Spleen (tissue), 11 donors: ENCODE data around the gene SRSF12. TPM values are rescaled to one million over a fixed set of nuclear protein-coding genes. Genes with fewer than 3 reads are reported as not detected.

ENCODE experiments used
- DNase-seq: peaks from one replicate; pipeline ENCODE4 v3.0.0-alpha.2; 2020
- H3K27ac ChIP-seq, 8 donors: fragments of 200-600 bp; sonication (generic) in 7 of 8; 1 replicate in 4 of 8; 2 replicates in 4 of 8; pipeline versions ENCODE4 v1.5.0 to v1.8.0; 2016 to 2021; ENCODE audit warnings: inconsistent platforms in 4 of 8, mild to moderate bottlenecking in 4 of 8, moderate library complexity in 1 of 8
- H3K27me3 ChIP-seq, 7 donors: fragments of 200-600 bp; sonication (generic) in 6 of 7; replicated peaks in 1 of 7; 1 replicate in 4 of 7; 2 replicates in 3 of 7; pipeline versions ENCODE4 v1.5.0 to v1.8.0; 2016 to 2021; ENCODE audit warnings: inconsistent platforms in 3 of 7, mild to moderate bottlenecking in 1 of 7
- H3K36me3 ChIP-seq, 6 donors: fragments of 200-600 bp; sonication (generic) in 5 of 6; 1 replicate in 4 of 6; 2 replicates in 2 of 6; pipeline versions ENCODE4 v1.5.0 to v1.8.0; 2016 to 2021; ENCODE audit warnings: inconsistent platforms in 2 of 6
- H3K4me1 ChIP-seq, 6 donors: fragments of 200-600 bp; sonication (generic) in 5 of 6; 1 replicate in 3 of 6; 2 replicates in 3 of 6; pipeline versions ENCODE4 v1.5.0 to v1.8.0; 2016 to 2021; ENCODE audit warnings: inconsistent platforms in 3 of 6
- H3K4me3 ChIP-seq, 8 donors: fragments of 200-600 bp; sonication (generic) in 7 of 8; 1 replicate in 4 of 8; 2 replicates in 4 of 8; pipeline versions ENCODE4 v1.5.0 to v1.8.0; 2016 to 2021; ENCODE audit warnings: inconsistent platforms in 4 of 8, mild to moderate bottlenecking in 4 of 8, moderate library complexity in 2 of 8
- H3K9me3 ChIP-seq, 8 donors: fragments of 200-600 bp; sonication (generic) in 7 of 8; 1 replicate in 4 of 8; 2 replicates in 4 of 8; pipeline versions ENCODE4 v1.5.0 to v1.8.0; 2016 to 2021; ENCODE audit warnings: inconsistent platforms in 4 of 8
- POLR2A ChIP-seq, 3 donors: fragments of 450-650 bp; IDR thresholded peaks; one replicate each; pipeline ENCODE4 v1.5.1; 2017; ENCODE audit warnings: antibody characterized with exemption in 3 of 3, mild to moderate bottlenecking in 1 of 3
- POLR2AphosphoS5 ChIP-seq, 3 donors: sonication (generic); formaldehyde crosslinking; IDR thresholded peaks; one replicate each; pipeline ENCODE4 v1.5.1; 2017; ENCODE audit warnings: antibody characterized with exemption in 3 of 3
- WGBS, 5 donors: extraction: QIAGEN DNeasy Blood & Tissue Kit in 3 of 5; methylation state at CpG; one replicate each; pipeline versions ENCODE4 v1.1.5 to v1.1.7; 2013 to 2018; 5-methylcytosine and 5-hydroxymethylcytosine counted together
- intact Hi-C: fragments of 100-400 bp; cut with DNase I; formaldehyde crosslinking; loops from one replicate; pipeline ENCODE4 v1.15.0; 2023; ENCODE audit warnings: low total_unique reads
- polyA plus RNA-seq, 3 donors: library from polyadenylated mRNA; stranded (reverse); fragments of 200-250 nt; gene quantifications; one replicate each; pipeline ENCODE4 v1.2.1, GENCODE V29; 2013
- total RNA-seq, 7 donors: library from RNA; depleted of rRNA in 3 of 7; stranded (reverse); fragments of >200 nt in 3 of 7; fragmentation: NEBNext Ultra II Directional in 4 of 7; extraction: Animal tissue kit (Norgen Biotek cat#: 25700) in 4 of 7; gene quantifications; one replicate each; pipeline versions ENCODE4 v1.1.0 to v1.2.1, GENCODE V29; 2016 to 2021
- TF ChIP-seq, protein P1 (sequence below), 11 experiments: fragments of 200-600 bp in 7 of 11; fragments of 450-650 bp in 4 of 11; sonication (generic) in 4 of 11; IDR thresholded peaks in 8 of 11; conservative IDR thresholded peaks in 3 of 11; 1 replicate in 7 of 11; 2 replicates in 4 of 11; pipeline versions ENCODE4 v1.4.0 to v1.8.0; 2016 to 2021; ENCODE audit warnings: antibody characterized with exemption in 11 of 11, inconsistent platforms in 4 of 11, mild to moderate bottlenecking in 1 of 11
- donor health status: healthy with polysubstance abuse.
- donor health status: DM: no; HTN: no; CAD: no; lungs with moderate emphysema.
- donor health status: DM: no; HTN: no; CAD: no.
- donor health status: Bipolar disorder and iron deficiency.
- donor health status: healthy.
- donor health status: DM: no; HTN: no; CAD: no.
- donor health status: DM: yes; HTN: yes; CAD: no.

Gene SRSF12
- total and polyA plus RNA-seq, 10 donors: 0.09 to 0.40 (median 0.12) TPM; not detected in 4

DNA sequence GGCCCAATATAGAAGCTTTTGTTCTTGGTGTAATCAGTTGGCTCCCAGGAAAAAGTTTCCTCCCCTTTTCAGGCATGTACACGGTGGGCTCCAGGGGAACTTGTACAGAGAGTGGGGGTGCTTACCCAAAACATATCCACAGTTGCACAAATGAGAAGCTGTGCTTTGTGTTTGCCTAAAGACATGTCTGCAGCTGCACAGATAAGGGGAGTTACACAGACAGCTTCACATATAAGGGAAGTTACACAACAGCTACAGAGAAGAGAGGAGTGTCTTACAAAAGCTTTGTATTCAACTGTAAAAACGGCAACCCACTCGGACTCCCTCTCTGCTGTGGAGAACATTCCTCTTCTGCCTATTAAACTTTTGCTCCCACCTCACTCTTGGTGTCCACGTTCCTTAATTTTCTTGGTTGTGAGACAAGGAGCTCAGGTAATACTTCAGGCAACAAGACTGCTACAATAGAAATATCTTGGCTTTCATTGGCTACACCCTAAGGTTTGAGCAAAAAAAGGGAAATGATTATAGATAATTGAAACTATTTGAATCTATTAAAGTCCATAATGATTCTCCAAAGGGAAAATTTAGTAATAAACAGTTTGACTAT, 44.8 kb downstream of the SRSF12 start:
- H3K36me3 ChIP-seq: no peaks in the 10 kb centered on the region
- no peaks in the 10 kb centered on the region for H3K27me3 ChIP-seq
- no peaks in the 10 kb centered on the region for H3K9me3 ChIP-seq
- H3K4me3 ChIP-seq: peak overlapping the region in 1 of 8 donors; percentile 28
- WGBS, 5 donors: 25 to 42% (median 37%) methylated on average over 4 of the region's 4 CpGs
- no peak for DNase-seq
- peak overlapping the region; percentile 16 to 81 (median 59) for H3K27ac ChIP-seq
- intact Hi-C loops: no loop called here
- peaks cover 0 to 23% (median 15%) of the 10 kb centered on the region in 6 donors for H3K4me1 ChIP-seq
- TF ChIP-seq, protein P1, sequence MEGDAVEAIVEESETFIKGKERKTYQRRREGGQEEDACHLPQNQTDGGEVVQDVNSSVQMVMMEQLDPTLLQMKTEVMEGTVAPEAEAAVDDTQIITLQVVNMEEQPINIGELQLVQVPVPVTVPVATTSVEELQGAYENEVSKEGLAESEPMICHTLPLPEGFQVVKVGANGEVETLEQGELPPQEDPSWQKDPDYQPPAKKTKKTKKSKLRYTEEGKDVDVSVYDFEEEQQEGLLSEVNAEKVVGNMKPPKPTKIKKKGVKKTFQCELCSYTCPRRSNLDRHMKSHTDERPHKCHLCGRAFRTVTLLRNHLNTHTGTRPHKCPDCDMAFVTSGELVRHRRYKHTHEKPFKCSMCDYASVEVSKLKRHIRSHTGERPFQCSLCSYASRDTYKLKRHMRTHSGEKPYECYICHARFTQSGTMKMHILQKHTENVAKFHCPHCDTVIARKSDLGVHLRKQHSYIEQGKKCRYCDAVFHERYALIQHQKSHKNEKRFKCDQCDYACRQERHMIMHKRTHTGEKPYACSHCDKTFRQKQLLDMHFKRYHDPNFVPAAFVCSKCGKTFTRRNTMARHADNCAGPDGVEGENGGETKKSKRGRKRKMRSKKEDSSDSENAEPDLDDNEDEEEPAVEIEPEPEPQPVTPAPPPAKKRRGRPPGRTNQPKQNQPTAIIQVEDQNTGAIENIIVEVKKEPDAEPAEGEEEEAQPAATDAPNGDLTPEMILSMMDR (IDR thresholded peaks at IDR 0.05 in 8 of 11, conservative IDR thresholded peaks at IDR 0.05 in 3 of 11): no peak
- TF ChIP-seq POLR2AphosphoS5 (IDR thresholded peaks at IDR 0.05): peak in 1 of 3 donors; percentile 12

DNA sequence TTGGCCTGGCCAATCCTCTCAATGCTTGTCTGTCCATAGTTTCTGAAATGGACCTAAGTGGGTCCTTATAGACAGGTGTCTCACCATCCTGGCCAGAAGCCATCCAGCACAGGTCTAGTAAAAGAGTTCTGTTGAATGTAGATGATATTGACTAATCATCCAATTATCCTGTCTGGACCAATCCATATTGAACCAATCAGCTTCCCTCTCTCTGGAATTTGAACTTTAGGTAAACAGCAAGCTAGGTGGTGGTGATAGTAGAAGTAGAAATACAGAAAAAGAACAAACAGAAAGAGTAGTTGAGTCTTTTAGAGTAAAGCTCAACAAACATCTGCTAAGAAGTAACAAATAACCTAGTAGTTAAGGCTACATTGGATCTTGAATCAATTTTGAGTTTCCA, 46.8 kb downstream of the SRSF12 start:
- no peak overlapping the region for H3K27ac ChIP-seq
- no peaks in the 10 kb centered on the region for H3K9me3 ChIP-seq
- TF ChIP-seq POLR2A (IDR thresholded peaks at IDR 0.05) (no peak), POLR2AphosphoS5 (IDR thresholded peaks at IDR 0.05) (no peak)
- TF ChIP-seq, protein P1 (IDR thresholded peaks at IDR 0.05 in 8 of 11, conservative IDR thresholded peaks at IDR 0.05 in 3 of 11): no peak
- no peaks in the 10 kb centered on the region for H3K36me3 ChIP-seq
- no peak overlapping the region for H3K4me3 ChIP-seq
- intact Hi-C loops: no loop called here
- DNase-seq: no peak
- no peaks in the 10 kb centered on the region for H3K27me3 ChIP-seq
- H3K4me1 ChIP-seq: peaks cover 0 to 26% (median 15%) of the 10 kb centered on the region in 6 donors

DNA sequence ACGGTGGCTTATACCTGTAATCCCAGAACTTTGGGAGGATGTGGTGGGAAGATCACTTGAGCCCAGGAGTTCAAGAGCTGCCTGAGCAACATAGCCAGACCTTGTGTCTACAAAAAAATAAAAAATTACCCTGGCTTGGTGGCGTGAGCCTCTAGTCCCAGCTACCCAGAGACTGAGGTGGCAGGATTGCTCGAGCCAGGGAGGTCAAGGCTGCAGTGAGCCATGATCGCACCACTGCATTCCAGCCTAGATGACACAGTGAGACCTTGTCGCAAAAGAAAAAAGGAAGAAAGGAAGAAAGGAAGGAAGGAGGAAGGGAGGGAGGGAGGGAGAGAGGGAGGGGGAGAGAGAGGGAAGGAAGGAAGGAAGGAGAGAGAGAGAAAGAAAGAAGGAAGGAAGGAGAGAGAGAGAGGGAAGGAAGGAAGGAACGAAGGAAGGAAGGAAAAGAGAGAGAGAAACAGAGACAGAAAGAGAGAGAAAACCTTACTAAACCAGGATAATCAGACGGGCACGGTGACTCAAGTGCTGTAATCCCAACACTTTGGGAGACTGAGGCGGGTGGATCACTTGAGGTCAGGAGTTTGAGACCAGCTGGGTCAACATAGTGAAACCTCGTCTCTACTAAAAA, 48.2 kb downstream of the SRSF12 start:
- Histone ChIP-seq H3K4me1 (peaks cover 0 to 26% (median 15%) of the 10 kb centered on the region in 6 donors), H3K27me3 (no peaks in the 10 kb centered on the region), H3K9me3 (no peaks in the 10 kb centered on the region), H3K27ac (no peak overlapping the region), H3K4me3 (no peak overlapping the region), H3K36me3 (no peaks in the 10 kb centered on the region)
- no peak for DNase-seq
- intact Hi-C loops: no loop called here
- 74 to 84% (median 77%) methylated on average over 10 of the region's 10 CpGs for WGBS, 5 donors
- TF ChIP-seq, protein P1 (IDR thresholded peaks at IDR 0.05 in 8 of 11, conservative IDR thresholded peaks at IDR 0.05 in 3 of 11): no peak
- TF ChIP-seq POLR2A (IDR thresholded peaks at IDR 0.05): no peak
- TF ChIP-seq POLR2AphosphoS5 (IDR thresholded peaks at IDR 0.05): no peak

DNA sequence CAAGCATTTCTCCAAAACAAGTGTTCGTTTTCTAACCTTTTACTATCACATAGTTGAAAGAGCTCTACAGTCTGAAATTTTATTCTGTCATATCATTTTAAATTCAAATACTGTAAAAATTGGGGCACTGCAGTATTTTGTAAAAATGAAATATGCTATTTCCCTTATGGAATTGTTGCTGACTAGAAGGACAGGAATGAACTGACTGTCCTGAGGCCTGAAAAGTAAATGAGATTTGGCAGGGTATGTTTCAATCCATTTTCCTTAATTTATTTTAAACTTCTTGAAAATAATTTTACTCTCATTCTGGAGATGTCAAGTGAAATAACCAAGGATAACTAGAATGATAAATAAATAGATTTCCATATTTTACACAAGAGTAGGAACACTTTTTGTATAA, 49.2 kb downstream of the SRSF12 start:
- 42 to 96% (median 94%) methylated on average over 1 of the region's 1 CpG for WGBS, 5 donors
- no peaks in the 10 kb centered on the region for H3K36me3 ChIP-seq
- no peak overlapping the region for H3K4me3 ChIP-seq
- TF ChIP-seq, protein P1 (IDR thresholded peaks at IDR 0.05 in 8 of 11, conservative IDR thresholded peaks at IDR 0.05 in 3 of 11): no peak
- TF ChIP-seq POLR2AphosphoS5 (IDR thresholded peaks at IDR 0.05) (no peak), POLR2A (IDR thresholded peaks at IDR 0.05) (no peak)
- H3K27me3 ChIP-seq: no peaks in the 10 kb centered on the region
- H3K27ac ChIP-seq: no peak overlapping the region
- intact Hi-C loops: no loop called here
- no peaks in the 10 kb centered on the region for H3K9me3 ChIP-seq
- H3K4me1 ChIP-seq: peaks cover 0 to 21% (median 15%) of the 10 kb centered on the region in 6 donors
- DNase-seq: no peak
